ENCODE measurements around the gene MSH5. TPM values are rescaled to one million over a fixed set of nuclear protein-coding genes. Genes with fewer than 3 reads are reported as not detected.
A peak's percentile ranks its signal among the peaks of the same experiment; 100 is the strongest.

MSH5 gene
- total RNA-seq, 1 experiment from 2014 or later: 20.9 TPM

DNA sequence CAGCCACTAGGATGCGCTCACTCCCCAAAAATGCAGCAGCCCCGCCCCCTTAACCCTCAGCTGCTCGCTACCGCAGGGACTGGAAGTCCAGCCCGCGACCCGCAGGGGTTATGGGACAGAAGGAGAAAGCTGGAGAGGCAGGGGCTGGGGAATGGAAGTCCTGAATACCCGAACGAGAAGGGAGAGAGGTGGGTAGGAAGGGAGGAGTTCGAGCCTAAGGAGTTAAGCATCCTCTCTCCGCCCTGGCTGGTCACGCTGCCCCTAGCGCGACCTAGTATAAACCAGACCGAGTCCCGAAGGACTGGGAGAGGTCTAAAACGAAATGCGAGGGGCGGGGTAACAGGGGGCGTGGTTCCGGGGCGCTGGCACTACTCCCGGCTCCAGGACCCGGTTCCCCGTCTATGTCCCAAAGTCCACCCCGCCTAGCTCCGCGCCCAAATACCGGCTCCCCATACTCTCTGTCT lies 10.3 kb upstream of the MSH5 start:
- peak; percentile 95 for DNase-seq (ENCODE audit: low spot score)

DNA sequence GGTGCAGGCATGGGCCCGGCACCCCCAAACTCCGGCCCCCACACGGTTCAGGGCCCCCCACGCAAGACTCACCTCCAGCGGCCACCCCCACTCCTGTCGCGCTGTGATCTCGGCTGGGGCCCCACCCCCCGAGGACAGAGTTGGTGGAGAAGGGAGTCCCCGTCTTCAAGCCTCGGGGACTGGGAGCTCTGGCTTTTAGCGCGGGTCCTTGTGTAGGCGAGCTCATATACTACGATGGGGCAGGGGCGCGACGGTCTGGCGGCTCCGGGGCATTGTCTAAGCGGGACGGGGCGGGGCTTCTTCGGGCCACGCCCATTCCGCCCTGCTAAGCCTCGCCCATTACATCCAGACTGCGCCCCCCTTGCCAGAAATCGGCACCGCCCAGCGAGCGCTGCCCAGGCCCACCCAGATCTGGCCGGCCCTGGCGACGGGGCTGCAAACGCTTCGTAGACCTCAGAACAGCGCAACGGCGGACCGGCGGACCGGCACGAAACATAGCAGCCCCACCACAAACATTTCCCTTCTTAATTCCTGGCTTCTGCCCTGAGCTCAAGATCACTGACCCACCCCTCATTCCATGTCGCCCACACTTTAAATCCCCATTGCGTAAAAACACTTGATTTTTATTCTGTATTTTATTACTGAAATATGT lies 9.7 kb upstream of the MSH5 start:
- peak; percentile 95 for DNase-seq (ENCODE audit: low spot score)

DNA sequence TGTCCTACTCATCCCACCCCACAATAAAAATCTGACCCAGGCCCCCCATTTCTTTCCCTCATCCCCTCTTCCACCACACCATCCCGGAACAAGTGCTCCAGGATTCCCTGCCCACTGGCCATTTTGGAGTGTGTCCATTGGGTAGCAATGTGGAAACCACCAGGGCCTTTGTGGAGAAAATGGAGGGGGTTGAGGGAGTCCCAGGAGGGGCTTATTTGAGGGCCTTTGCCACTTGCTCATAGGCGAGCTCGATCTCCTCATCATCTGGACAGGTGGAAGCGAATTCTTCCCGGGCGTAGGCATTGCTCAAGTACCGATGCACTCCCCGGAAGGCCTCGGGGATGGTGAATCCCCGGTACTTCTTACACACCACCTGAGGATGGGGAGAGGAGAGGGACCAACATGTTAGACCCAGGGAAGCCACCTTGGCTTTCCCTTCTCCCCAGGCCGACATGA lies 9.1 kb upstream of the MSH5 start:
- peak; percentile 29 for DNase-seq (ENCODE audit: low spot score)

- no peak for DNase-seq (ENCODE audit: low spot score)
These were observed 7.8 kb upstream of the MSH5 start for GRCh38 chr6:31732029-31732428.

DNA sequence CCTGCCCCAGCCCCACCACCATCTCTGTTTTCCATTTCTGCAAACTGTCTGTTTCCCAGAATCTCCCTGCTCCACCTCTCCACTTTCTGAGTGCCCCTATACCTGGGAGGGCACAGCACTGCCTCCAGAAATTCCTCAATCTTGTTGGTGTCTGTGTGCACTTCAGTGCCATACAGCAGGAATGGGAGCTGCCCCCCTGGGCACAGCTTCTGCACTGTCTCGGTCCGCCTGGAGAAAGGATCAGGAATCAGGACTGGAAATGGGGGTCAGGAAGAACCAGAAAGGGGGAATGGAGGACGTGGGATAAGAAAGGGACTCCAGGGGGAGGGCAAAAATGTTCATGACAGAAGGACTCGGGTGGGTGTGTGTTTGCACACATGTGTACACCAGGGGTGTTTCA lies 6.1 kb upstream of the MSH5 start:
- DNase-seq (ENCODE audit: low spot score): no peak

DNA sequence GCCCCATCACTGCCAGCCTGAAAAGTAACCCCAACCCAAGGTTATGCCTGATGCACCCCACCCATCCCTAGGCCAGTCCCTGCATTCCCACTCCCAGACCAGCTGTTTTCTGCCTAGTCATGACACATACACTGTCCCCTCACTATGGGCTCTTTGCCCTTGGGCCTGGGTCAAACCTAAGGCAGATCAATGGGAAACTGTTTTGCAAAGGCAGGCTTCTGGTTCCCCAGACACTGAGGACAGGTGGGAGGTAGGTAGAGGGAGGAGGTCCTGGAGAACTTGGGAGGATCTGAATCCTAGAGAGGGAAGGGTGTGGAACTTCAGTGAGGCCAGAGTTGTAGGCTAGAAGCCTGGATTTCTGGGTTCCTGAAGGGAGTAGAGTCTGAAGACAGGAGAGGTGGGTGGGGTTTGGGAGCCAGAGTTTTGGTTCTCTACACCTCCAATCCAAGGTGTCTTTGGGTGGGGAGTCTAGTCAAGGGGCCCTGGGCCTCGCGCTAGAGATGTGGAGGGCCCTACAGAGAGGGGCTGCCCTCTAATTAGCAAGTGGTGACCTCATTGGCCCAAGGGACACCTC lies 5.5 kb upstream of the MSH5 start:
- no peak for DNase-seq (ENCODE audit: low spot score)

DNA sequence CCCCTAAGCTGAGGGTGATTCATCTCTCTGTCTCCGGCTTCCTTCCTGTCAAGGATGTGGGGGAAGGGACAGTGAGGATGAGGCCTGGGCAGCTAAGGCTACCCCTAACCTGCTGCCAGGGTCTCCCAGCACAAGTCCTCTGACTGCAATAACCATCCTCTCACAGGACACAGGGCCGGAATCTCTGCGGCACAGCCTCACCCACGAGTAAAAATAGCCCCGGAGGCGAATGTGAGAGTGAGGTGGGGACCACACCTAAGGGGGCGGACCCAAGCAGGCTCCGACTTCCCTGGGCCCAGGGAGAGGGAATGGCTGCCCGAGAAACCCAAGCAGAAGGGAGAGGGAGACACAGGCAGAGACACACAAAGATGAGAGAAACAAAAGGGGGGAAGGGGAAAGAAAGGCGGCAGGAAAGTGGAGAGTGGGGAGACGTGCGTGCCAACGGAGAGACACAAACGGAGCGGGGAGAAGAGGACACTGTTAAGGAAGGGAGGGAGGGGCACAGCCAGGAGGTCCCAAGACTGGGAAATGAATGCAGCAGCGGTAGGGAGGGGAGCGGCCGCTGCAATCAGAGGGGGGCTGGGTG lies 4.9 kb upstream of the MSH5 start:
- peak; percentile 55 for DNase-seq (ENCODE audit: low spot score)

DNA sequence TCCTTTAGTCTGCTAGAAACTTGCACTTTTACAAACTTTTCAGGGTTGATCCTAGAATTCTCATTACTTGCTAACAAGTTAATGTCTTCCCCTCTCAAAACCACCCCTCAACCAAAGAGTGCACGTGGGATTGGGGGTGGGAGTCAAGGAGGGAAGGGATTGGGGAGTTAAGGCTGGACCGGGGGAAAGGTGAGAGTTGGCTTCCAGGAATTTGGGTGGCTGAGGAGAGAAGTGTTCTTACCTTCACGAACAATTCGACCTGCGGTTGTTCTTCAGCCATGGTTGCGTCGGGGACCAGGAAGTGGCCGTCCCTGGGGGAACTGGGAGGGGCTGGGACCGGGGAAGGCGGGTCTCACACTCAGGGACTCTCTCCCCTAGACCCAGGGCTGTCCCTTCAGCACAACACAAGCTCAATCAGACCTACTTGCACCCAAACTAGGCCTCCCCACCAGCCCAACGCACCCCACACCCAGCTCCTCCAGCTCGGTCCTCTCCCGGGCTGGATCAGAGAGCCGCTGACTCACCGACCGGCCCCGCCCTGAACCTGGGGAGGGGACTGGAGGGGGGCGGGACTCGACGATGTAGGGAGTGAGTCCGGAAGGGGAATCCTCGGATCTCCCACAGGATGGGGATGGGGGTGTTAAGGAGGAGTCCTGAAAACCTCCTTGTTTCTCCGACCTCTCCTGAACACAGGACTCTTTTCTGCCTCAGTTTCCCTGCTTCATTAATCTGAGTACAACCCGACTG lies 3.6 kb upstream of the MSH5 start, which contains the start of gene CLIC1:
TSS of gene CLIC1 (minus strand) at position 510 of the 747 bp plus-strand sequence. CDS start at position 280, 230 bp downstream.
- DNase-seq (ENCODE audit: low spot score): peak; percentile 86

- no peak for DNase-seq (ENCODE audit: low spot score)
These were observed 3.0 kb upstream of the MSH5 start for GRCh38 chr6:31736768-31737314.

- DNase-seq (ENCODE audit: low spot score): peak; percentile 82
These were observed 2.4 kb upstream of the MSH5 start for GRCh38 chr6:31737315-31737990.

GRCh38 chr6:31737991-31738979 lies 1.5 kb upstream of the MSH5 start:
- DNase-seq (ENCODE audit: low spot score): peak; percentile 96

DNA sequence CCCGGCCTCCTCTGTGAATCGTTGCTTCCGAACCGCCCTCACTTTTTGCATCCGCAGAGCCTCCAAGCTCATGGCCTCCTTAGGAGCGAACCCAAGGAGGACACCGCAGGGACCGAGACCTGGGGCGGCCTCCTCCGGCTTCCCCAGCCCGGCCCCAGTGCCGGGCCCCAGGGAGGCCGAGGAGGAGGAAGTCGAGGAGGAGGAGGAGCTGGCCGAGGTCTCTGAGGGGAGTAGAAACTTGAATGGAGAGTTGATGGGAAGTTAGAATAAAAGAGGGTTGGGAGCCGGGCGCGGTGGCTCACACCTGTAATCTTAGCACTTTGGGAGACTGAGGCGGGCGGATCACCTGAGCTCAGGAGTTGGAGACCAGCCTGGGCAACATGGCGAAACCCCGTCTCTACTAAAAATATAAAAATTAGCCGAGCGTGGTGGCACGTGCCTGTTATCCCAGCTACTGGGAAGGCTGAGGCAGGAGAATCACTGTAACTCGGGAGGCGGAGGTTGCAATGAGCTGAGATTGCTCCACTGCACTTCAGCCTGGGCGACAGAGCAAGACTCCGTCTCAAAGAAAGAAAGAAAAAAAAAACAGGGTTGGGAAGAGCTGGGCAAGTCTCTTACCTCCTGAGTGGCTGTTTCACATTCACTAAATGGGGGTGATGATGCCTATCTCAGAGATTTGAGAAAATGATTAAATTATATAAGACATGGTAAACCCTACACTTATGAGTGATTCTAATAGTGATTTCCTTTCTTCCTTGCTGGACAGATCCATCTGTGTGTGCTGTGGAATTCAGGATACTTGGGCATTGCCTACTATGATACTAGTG lies 805 bp downstream of the MSH5 start:
- peak; percentile 32 for DNase-seq (ENCODE audit: low spot score)

GRCh38 chr6:31741815-31742214 lies 2.0 kb downstream of the MSH5 start:
- DNase-seq (ENCODE audit: low spot score): no peak

DNA sequence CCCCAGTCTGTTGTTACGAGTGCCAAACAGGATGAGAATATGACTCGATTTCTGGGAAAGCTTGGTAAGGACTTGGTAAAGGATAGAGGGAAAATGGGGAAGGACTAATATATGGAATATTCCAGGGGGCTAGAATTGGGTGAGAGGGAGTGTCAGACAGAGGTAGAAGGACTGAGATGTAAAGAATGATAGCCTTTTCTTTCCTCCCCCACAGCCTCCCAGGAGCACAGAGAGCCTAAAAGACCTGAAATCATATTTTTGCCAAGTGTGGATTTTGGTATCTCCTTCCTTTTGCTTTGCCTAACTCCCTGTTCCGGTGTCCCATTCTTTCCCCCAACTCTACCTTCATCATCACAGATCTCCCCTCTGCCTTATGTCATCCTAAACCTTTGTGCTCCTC lies 3.1 kb downstream of the MSH5 start:
- DNase-seq (ENCODE audit: low spot score): no peak

- no peak for DNase-seq (ENCODE audit: low spot score)
These were observed 4.6 kb downstream of the MSH5 start for GRCh38 chr6:31744422-31744821.

DNA sequence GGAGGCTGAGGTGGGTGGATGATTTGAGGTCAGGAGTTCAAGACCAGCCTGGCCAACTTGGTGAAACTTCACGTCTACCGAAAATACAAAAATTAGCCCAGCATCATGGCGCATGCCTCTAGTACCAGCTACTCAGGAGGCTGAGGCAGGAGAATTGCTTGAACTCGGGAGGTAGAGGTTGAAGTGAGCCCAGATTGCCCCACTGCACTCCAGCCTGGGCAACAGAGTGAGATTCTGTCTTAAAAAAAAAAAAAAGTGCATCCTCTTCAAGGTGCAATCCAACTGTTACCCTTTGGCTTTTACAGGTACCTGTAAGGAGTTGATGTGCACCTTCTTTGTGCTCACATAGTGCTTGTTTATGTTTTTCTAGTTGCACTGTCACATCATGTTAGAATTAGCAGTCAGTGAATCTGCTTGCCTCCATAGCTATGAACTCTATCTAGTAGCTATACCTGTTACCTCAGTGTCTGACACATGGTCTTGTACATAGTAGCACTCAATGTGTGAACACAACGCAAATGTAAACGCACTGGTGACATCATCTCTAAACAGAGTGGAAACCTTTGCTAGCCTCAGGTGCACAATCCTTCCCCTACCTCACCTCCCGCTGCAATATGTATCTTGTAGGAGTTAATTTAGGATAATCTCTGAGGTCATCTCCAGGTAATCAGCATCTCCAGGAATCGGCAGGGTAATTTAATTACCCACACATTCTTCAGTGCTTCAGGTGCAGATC lies 9.7 kb downstream of the MSH5 start:
- no peak for DNase-seq (ENCODE audit: low spot score)

DNA sequence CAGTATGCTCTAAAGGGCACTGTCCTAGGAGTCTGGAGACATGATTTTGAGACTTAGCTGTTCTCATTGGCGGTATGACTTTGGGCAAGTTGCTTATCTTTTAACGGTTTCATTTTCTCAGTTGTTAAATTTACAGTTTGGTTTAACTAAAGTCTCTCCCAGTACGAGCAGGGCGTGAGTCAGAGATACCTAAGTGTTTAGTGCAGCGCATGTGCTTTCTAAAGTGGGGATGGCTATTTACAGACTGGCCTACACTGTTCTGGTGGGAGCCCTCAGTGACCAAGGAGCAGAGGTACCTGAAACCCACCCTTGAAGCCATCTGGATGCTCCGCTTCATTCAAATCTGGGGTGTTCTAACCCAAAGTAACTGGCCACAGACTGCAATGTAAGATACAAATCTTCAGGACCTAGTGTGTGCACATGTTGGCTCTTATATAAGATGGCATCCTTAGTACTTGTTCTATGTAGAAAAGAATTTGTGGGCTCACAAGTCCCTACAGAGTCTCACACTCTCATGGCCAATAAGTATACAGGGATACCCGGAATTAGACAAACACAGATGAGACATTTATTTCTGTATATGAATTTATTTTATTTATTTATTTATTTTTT lies 10.7 kb downstream of the MSH5 start:
- DNase-seq (ENCODE audit: low spot score): no peak

DNA sequence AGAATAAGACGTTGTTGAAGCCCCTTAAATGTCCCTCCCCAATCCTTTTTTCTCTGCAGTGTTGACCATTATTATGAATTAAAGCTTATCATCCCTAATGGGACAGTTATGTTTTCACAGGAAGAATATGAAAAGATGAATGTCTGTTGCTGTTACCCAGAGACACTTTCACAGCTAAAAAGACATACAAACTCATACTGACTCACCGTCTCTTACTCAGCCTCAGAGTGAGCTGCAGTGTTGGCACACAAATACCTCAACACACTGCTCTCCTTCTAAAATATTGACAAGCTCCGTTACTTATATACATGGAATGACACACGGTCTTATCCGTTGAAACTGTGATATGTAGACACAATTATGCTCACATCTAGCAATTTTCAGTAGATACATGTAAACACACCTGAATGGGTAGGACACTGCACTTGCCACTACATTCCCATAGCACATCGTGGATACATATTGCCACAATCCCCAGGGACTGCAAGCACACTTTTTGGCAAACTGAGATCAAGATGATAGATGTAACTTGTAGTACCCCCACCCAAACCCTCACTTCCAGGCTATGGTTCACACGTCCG lies 13.0 kb downstream of the MSH5 start:
- DNase-seq (ENCODE audit: low spot score): no peak

Measured in HT-29 (cell line).